RWPE2 (cell line): ENCODE data around the gene FAM161A.

Experiments
- ATAC-seq: fragments of 200-7000 bp; cut with Tn5 transposase; 3 replicates; pipeline ENCODE4 v1.9.1; 2021; ENCODE audit warnings: low read depth
- DNase-seq: peaks from one replicate; pipeline ENCODE4 v3.0.0-alpha.2; 2020; ENCODE audit warnings: low spot score
- H3K27ac ChIP-seq: fragments of 450-650 bp; 2 replicates; pipeline ENCODE4 v1.5.1; 2017; ENCODE audit warnings: mild to moderate bottlenecking; ENCODE audit not compliant: poor library complexity, severe bottlenecking
- H3K27me3 ChIP-seq: fragments of 250-450 bp; sonication (Bioruptor Pico); 2 replicates; pipeline ENCODE4 v1.5.1; 2021; ENCODE audit warnings: mild to moderate bottlenecking, moderate library complexity; ENCODE audit not compliant: insufficient read depth, poor library complexity, severe bottlenecking
- H3K36me3 ChIP-seq: fragments of 250-450 bp; sonication (Bioruptor Pico); 2 replicates; pipeline ENCODE4 v1.5.1; 2020; ENCODE audit warnings: low read depth, mild to moderate bottlenecking, moderate library complexity
- H3K4me1 ChIP-seq: fragments of 250-450 bp; sonication (Bioruptor Pico); 2 replicates; pipeline ENCODE4 v1.5.1; 2021; ENCODE audit warnings: mild to moderate bottlenecking, moderate library complexity; ENCODE audit not compliant: insufficient read depth, poor library complexity, severe bottlenecking
- H3K4me3 ChIP-seq: fragments of 250-450 bp; sonication (Bioruptor Pico); 2 replicates; pipeline ENCODE4 v1.5.1; 2021; ENCODE audit warnings: mild to moderate bottlenecking, moderate library complexity; ENCODE audit not compliant: severe bottlenecking
- H3K9me3 ChIP-seq: fragments of 250-450 bp; sonication (Bioruptor Pico); 2 replicates; pipeline ENCODE4 v1.5.1; 2021; ENCODE audit warnings: mild to moderate bottlenecking, moderate library complexity; ENCODE audit not compliant: severe bottlenecking
- CTCF ChIP-seq: fragments of 450-650 bp; IDR thresholded peaks from one replicate; pipeline ENCODE4 v1.5.1; 2017; ENCODE audit warnings: mild to moderate bottlenecking, moderate library complexity; ENCODE audit not compliant: poor library complexity, severe bottlenecking

Gene FAM161A

GRCh38 chr2:61793389-61793836 lies 60.4 kb downstream of the FAM161A start:
- H3K4me1 ChIP-seq, result no peaks in the 10 kb centered on the region
- ATAC-seq (peak; percentile 85), DNase-seq (peak; percentile 58)
- H3K36me3 ChIP-seq, result no peaks in the 10 kb centered on the region
- H3K4me3 ChIP-seq, result no peak overlapping the region
- peak; percentile 72 for TF ChIP-seq CTCF
- H3K27me3 ChIP-seq, result no peaks in the 10 kb centered on the region
- H3K9me3 ChIP-seq, result no peaks in the 10 kb centered on the region
- H3K27ac ChIP-seq, result no peak overlapping the region

- Histone ChIP-seq H3K27me3 (no peaks in the 10 kb centered on the region), H3K27ac (no peak overlapping the region), H3K9me3 (no peaks in the 10 kb centered on the region), H3K4me1 (no peaks in the 10 kb centered on the region), H3K36me3 (no peaks in the 10 kb centered on the region), H3K4me3 (no peak overlapping the region)
- DNase-seq (no peak), ATAC-seq (no peak)
- TF ChIP-seq CTCF, result no peak
Observed at GRCh38 chr2:61792355-61792890, 61.4 kb downstream of the FAM161A start.

- H3K36me3 ChIP-seq, result no peaks in the 10 kb centered on the region
- no peak for DNase-seq
- no peak overlapping the region for H3K27ac ChIP-seq
- H3K4me1 ChIP-seq, result no peaks in the 10 kb centered on the region
- no peak overlapping the region for H3K4me3 ChIP-seq
- no peak for TF ChIP-seq CTCF
- ATAC-seq, result peak; percentile 60; the same call in 2 of the 3 replicates
- no peaks in the 10 kb centered on the region for H3K9me3 ChIP-seq
- H3K27me3 ChIP-seq, result no peaks in the 10 kb centered on the region
Observed at GRCh38 chr2:61789807-61790602, 63.9 kb downstream of the FAM161A start.

GRCh38 chr2:61787941-61788563 lies 65.8 kb downstream of the FAM161A start:
- Histone ChIP-seq H3K36me3 (no peaks in the 10 kb centered on the region), H3K9me3 (no peaks in the 10 kb centered on the region), H3K4me1 (no peaks in the 10 kb centered on the region), H3K27ac (no peak overlapping the region), H3K27me3 (no peaks in the 10 kb centered on the region), H3K4me3 (no peak overlapping the region)
- no peak for TF ChIP-seq CTCF
- DNase-seq (no peak), ATAC-seq (no peak)
